Measurements from ENCODE around the gene ARPIN.
"Not testable (repeated sequence)": the region's sequence is repeated elsewhere in the genome, so short reads cannot be mapped to it uniquely, and the experiment has no call there.

Gene ARPIN

GRCh38 chr15:89910891-89911626 lies 1.7 kb downstream of the ARPIN start:
- no peak for DNase-seq

DNA sequence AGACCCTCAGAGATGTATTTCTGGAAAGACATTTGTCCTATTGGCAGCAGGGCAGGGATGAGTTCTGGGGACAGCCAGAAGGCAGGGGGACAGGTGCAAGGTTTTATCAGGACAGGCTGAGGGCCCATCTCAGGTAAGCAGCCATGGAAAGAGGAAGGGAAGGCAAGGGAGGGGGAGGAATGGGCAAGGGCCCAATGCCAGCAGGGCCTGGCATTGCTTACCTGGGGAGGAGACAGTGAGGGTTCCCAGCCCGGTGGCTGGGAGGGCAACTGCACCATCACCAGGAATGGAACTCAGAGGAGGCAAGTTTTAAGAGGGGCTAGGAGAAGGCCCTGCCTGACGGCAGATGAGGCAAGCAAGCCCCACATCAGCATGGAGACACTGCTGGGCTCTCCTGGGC lies 3.1 kb downstream of the ARPIN start:
- no peak for DNase-seq

DNA sequence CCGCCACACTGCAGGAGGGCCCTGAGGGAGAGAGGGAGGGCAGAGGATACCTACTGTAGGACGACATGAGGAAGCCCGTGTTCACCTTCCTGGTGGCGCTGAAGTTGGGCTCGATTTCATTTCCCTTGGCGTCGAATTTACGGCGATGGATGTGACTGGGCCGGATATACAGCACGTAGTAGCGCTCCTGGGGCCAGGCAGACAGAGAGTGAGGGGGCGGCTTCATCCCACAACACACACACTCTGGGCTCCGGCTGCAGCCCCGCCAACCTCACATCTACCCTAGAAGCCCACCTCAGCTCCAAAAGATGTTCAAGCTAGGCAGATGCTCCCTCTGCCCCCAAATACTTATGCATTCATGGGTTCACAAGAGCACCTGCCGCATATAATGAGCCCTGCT lies 4.5 kb downstream of the ARPIN start:
- no peak for DNase-seq

DNA sequence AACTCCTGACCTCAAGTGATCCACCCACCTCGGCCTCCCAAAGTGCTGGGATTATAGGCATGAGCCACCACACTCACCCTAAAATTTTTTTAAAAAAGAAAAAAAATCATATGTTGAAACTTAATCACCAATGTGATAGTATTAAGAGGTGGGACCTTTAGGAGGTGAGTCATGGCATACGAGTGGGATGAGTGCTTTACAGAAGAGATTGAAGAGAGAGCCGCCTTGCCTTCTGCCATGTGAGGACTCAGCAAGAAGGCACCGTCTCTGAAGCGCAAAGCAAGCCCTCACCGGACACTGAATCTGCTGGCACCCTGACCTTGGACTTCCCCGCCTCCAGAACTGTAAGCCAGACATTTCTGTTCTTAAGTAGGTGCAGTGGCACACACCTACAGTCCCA lies 5.5 kb downstream of the ARPIN start:
- DNase-seq, result no peak

GRCh38 chr15:89905846-89906378 lies 6.8 kb downstream of the ARPIN start:
- no peak for DNase-seq

GRCh38 chr15:89904519-89904918 lies 8.2 kb downstream of the ARPIN start:
- DNase-seq, result no peak

GRCh38 chr15:89903858-89904130 lies 9.0 kb downstream of the ARPIN start:
- no peak for DNase-seq

- no peak for DNase-seq
These were observed 9.5 kb downstream of the ARPIN start for GRCh38 chr15:89903015-89903857.

GRCh38 chr15:89900849-89901248 lies 11.9 kb downstream of the ARPIN start:
- no peak for DNase-seq

DNA sequence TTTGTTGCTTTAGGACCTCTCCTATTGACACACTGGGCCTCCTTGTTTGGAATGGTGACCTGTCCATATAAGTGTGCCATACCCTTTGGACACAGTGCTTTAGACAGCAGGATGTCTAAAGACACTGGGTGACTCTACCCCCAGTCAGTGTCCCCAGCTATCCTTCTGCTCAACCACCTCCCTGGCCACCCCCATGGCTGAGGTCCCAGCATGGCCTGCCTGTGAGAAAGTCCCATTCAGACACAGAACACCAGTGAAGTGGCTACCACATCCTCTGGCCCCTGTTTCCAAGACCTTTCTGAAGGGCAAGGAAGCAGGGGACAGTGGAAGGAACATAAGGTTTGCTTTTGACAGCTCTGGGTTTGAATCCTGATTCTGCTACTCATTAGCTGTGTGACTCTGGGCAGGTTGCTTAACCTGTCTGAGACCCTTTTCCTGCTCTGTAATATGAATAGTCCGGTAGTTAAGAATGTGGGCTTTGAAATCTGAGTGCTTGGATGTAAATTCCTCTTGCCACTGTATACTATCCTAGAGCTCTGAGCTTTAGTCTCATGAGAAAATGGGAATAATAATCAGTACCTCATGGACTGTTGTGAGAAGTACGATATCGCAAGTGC lies 12.7 kb downstream of the ARPIN start:
- no peak for DNase-seq

GRCh38 chr15:89899295-89899945 lies 13.3 kb downstream of the ARPIN start:
- DNase-seq, result no peak

DNA sequence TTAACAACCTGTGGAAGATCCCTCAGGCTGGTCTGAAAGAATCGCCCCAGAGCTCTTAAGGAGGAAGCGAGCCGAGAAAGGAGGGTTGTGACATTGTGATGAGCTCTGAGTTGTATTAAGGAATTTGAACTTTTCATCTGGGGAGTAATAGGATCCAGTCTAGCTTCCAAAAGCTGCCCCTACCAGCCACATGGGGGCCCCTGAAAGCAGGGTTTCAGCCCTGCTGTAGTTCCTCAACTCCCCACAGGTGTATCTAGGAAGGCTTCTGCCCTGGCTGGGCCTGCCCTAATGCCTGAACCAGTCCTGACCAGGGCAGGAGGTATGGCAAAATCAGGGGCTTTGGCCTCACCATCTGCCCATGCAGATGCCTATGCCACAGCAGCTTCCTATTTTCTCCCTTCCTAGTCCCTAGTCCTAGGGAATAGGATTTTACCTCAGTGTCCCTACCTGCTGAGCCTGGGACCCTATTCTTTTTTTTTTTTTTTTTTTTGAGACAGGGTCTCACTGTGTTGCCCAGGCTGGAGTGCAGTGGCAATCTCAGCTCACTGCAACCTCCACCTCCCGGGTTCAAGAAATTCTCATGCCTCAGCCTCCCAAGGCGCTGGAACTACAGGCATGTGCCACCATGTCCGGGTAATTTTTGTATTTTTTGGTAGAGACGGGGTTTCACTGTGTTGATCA lies 14.0 kb downstream of the ARPIN start:
- peak; percentile 55 for DNase-seq

DNA sequence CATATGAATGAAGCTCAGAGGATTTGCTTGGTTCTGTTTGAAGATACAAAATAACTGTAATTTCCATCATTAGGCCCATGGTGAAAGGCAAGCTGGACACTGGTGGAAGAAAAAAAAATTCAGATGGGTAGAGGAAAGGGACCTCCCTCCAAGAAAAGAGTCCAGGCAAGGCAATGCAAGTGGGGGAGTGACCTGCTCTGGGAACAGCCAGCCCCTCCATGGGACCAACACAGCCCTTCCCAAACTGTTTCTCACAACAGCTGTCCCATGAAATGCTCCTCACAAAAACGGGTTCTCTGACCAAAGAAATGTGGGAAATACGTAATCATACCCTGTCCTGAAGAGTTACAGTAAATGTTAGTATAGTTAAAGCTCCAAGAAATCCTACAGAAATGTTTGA lies 14.6 kb downstream of the ARPIN start:
- DNase-seq, result no peak

GRCh38 chr15:89893696-89894447 lies 18.9 kb downstream of the ARPIN start, which contains the start of gene AP3S2:
AP3S2 (minus strand) TSS chr15:89893994; CDS start chr15:89893949, 45 bp downstream.
- peak; percentile 93 for DNase-seq

DNA sequence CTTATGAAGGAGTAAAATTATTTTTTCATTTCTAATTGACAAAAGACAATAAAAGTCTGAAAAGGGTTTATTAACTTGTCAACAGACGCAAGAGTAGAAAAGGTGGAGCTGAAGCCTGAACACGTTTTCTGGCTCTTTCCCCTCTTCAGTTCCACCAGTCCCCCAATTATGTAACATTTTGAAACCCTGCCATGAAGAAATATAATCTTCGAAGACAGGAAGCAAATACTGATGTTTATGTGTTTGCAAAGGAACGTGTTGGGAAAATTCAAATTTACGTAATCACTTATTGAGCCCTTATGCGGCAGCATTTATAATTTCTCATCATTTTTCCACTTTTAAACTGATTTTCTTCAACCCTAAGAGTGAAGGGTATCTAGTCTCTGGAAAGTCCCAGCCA lies 19.7 kb downstream of the ARPIN start:
- no peak for DNase-seq

DNA sequence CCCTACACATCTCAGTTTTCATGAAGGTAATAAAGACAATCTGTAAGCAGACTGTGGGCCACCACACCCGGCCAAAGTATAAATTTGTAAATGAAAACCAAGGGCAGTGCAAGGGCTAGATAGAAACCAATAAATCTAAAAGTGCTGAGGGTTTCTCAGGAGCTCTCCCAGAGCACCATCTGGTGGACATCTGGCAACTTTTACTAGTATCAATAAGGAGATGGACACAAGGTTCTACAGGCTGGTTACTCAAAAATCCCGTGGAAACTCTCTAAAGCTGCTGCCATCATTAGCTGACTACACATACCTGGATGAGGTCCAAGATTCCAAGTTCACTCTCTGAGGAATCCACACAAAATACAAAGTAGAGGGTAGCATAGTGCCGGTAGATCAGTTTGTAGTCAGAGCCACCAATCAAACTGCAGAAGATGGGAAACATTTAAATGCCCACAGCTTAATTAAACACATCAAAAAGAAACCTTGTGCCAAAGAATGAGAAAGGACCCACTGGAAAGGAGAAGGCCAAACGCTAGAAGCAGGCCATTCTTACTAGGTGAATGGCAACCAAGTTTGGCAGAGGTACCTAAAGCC lies 24.4 kb downstream of the ARPIN start:
- DNase-seq, result peak; percentile 67

GRCh38 chr15:89885611-89886010 lies 27.1 kb downstream of the ARPIN start:
- DNase-seq, result no peak

DNA sequence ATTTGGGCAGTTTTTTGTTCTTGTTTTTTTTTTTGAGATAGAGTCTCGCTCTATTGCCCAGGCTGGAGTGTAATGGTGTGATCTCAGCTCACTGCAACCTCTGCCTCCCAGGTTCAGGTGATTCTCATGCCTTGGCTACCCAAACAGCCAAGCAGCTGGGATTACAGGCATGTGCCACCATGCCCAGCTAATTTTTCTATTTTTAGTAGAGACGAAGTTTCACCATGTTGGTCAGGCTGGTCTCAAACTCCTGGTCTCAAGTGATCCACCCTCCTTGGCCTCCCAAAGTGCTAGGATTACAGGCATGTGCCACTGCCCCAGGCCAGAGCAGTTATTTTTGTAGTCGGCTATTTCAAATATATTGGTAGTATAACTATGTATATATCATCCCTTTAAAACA lies 27.6 kb downstream of the ARPIN start:
- DNase-seq, result not testable (repeated sequence)

DNA sequence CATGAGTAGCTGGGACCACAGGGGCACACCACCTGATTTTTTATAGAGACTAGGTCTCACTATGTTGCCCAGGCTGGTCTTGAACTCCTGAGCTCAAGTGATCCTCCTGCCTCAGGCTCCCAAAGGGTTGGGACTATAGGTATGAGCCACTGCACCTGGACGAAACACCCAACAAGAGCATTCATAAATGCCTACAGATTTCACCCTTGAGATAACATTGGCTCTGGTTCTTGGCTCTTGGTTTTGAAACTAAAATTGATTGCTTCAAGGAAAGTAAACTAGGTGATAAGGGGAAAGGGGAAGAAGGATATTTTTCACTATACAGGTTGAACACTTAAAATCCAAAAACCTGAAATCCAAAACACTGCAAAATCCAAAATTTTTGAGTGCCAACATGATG lies 29.2 kb downstream of the ARPIN start:
- no peak for DNase-seq

DNA sequence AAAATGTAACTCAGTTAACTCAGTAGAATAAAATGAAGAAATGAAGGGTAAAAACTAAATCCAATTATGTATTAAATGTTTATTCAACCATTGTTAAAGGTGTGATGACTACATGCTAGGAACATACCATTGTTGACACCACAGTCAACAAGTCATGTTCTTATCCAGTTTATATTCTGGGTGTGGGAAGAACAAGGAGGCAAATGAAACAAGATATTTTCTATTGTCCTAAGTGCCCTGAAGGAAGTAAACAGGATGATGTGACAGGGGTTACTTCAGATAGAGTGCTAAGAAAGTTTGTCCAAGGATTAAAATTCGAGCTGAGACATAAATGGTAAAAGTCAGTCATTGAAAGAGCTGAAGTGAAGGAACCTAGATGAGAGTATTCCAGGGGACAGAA lies 32.0 kb downstream of the ARPIN start:
- no peak for DNase-seq

- no peak for DNase-seq
These were observed 34.4 kb downstream of the ARPIN start for GRCh38 chr15:89878323-89878722.
